Motor neuron (in vitro differentiated cells): ENCODE measurements around the gene BBS2. TPM values are rescaled to one million over a fixed set of nuclear protein-coding genes. Genes with fewer than 3 reads are reported as not detected.

Experiments used
- ATAC-seq, 8 experiments: fragments of 200-7000 bp; cut with Tn5 transposase; replicated peaks in 6 of 8; 2 replicates each; pipeline ENCODE4 v1.8.0; 2021; ENCODE audit warnings: mild to moderate bottlenecking in 8 of 8, moderate library complexity in 8 of 8
- H3K27ac ChIP-seq, 2 donors: fragments of 250-450 bp; sonication (Bioruptor Pico); 2 replicates each; pipeline ENCODE4 v1.9.0; 2021; ENCODE audit warnings: antibody characterized with exemption in 2 of 2, mild to moderate bottlenecking in 2 of 2, moderate library complexity in 1 of 2
- H3K4me1 ChIP-seq, 2 donors: fragments of 250-450 bp; sonication (Bioruptor Pico); replicated peaks in 1 of 2; 2 replicates each; pipeline ENCODE4 v1.6.1; 2021; ENCODE audit warnings: antibody characterized with exemption in 2 of 2, mild to moderate bottlenecking in 2 of 2, moderate library complexity in 1 of 2
- H3K4me3 ChIP-seq, 5 donors: fragments of 250-450 bp; sonication (Bioruptor Pico); 2 replicates each; pipeline ENCODE4 v1.9.0; 2021; ENCODE audit warnings: antibody characterized with exemption in 5 of 5, mild to moderate bottlenecking in 5 of 5, moderate library complexity in 4 of 5
- WGBS, 10 experiments: fragments of 450-650 bp; shearing (Covaris generic); methylation state at CpG; one replicate each; pipeline ENCODE4 v1.0.0; 2022; 5-methylcytosine and 5-hydroxymethylcytosine counted together
- in situ Hi-C, 9 experiments: fragments of 400-800 bp; cut with MboI; loops; one replicate each; pipeline ENCODE4 v1.15.0; 2021; ENCODE audit warnings: low sequenced_read_pairs in 9 of 9, low pct_unique_long_range_greater_than_20kb in 2 of 9; ENCODE audit not compliant: unreplicated experiment in 9 of 9
- total RNA-seq, 8 experiments: library from RNA; unstranded; fragments of 300-600 nt; gene quantifications; 2 replicates each; pipeline versions ENCODE4 v1.2.3 to v1.2.4, GENCODE V29; 2022

BBS2 gene
- total RNA-seq, 8 experiments from 2014 or later = 31.8 to 107 (median 45.7) TPM

- H3K4me1 ChIP-seq = no peaks in the 10 kb centered on the region
- ATAC-seq = no peak
- in situ Hi-C loops = no loop called here
- WGBS, 10 experiments = 71 to 100% (median 93%) methylated on average over 1 to 3 of the region's 3 CpGs
- H3K4me3 ChIP-seq = no peak overlapping the region
- H3K27ac ChIP-seq = no peak overlapping the region
These were observed 57.6 kb downstream of the BBS2 start for GRCh38 chr16:56462064-56462796.

- 0 to 100% (median 82%) methylated on average over 1 to 2 of the region's 2 CpGs; no CpG with 5 or more reads in 2 of the 10 experiments for WGBS, 10 experiments
- peak in 3 of 8 experiments; percentile 38 to 60 (median 39) for ATAC-seq
- in situ Hi-C loops = no loop called here
- Histone ChIP-seq H3K4me3 (no peak overlapping the region), H3K4me1 (no peaks in the 10 kb centered on the region), H3K27ac (no peak overlapping the region)
These were observed 59.7 kb downstream of the BBS2 start for GRCh38 chr16:56460101-56460500.

GRCh38 chr16:56457927-56458470 lies 61.8 kb downstream of the BBS2 start:
- ATAC-seq = no peak
- peaks cover 0 to under 1% of the 10 kb centered on the region in 2 donors for H3K4me1 ChIP-seq
- in situ Hi-C loops = no loop called here
- WGBS, 10 experiments = 75 to 100% (median 93%) methylated on average over 1 to 6 of the region's 6 CpGs; no CpG with 5 or more reads in 2 of the 10 experiments
- no peak overlapping the region for H3K4me3 ChIP-seq
- no peak overlapping the region for H3K27ac ChIP-seq

GRCh38 chr16:56451753-56452689 lies 67.8 kb downstream of the BBS2 start:
- H3K4me1 ChIP-seq = peaks cover 14 to 27% of the 10 kb centered on the region in 2 donors
- peak overlapping the region; percentile 79 to 90 for H3K27ac ChIP-seq
- ATAC-seq = peak; percentile 52 to 65 (median 60)
- WGBS, 10 experiments = 0 to 40% (median 4%) methylated on average over 1 to 22 of the region's 31 CpGs
- H3K4me3 ChIP-seq = peak overlapping the region; percentile 83 to 97 (median 90)
- in situ Hi-C loops = no loop called here

- 0 to 3% (median 0%) methylated on average over 4 to 31 of the region's 56 CpGs; no CpG with 5 or more reads in 3 of the 10 experiments for WGBS, 10 experiments
- Histone ChIP-seq H3K4me1 (peaks cover 14 to 27% of the 10 kb centered on the region in 2 donors), H3K27ac (peak within 1 kb of the TSS; percentile 81 to 98), H3K4me3 (peak within 1 kb of the TSS; percentile 83 to 97 (median 90))
- in situ Hi-C loops = no loop called here
- peak; percentile 94 to 99 (median 97) for ATAC-seq
These were observed 68.7 kb downstream of the BBS2 start, which contains the start of the genes NUDT21 and OGFOD1 for GRCh38 chr16:56450986-56451752. Gene NUDT21, minus strand, starts transcription at chr16:56451332. Its CDS starts 130 bp downstream, at chr16:56451202. Gene OGFOD1, plus strand, starts transcription at chr16:56451554. Its CDS starts 59 bp downstream, at chr16:56451613.

- in situ Hi-C loops = no loop called here
- peak overlapping the region; percentile 81 to 98 for H3K27ac ChIP-seq
- H3K4me3 ChIP-seq = peak overlapping the region; percentile 83 to 97 (median 90)
- H3K4me1 ChIP-seq = peaks cover 14 to 27% of the 10 kb centered on the region in 2 donors
- ATAC-seq = peak in 2 of 8 experiments; percentile 33 to 39
- 0 to 62% (median 5%) methylated on average over 1 to 15 of the region's 18 CpGs; no CpG with 5 or more reads in 2 of the 10 experiments for WGBS, 10 experiments
These were observed 69.4 kb downstream of the BBS2 start for GRCh38 chr16:56450275-56450985.

DNA sequence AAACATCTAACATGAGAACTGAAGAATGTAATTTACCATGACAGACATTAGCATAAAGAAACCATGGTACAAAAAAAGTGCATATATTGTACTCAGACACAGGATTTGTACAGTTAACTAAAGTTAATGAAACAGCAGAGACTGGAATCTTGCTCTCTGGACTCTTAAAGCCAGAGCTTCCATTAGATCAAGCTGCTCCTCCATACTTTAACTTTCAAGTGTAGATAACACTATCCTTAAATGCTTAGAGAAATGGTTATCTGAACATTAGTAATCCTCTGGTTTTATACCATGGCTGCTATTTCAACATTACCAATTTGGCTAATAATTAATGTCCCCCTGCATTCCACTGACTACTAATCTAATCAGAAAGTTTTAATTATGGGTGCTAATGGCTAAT lies 71.8 kb downstream of the BBS2 start:
- H3K27ac ChIP-seq = no peak overlapping the region
- ATAC-seq = no peak
- no peak overlapping the region for H3K4me3 ChIP-seq
- in situ Hi-C loops = no loop called here
- peaks cover 14 to 27% of the 10 kb centered on the region in 2 donors for H3K4me1 ChIP-seq

GRCh38 chr16:56447286-56447685 lies 72.5 kb downstream of the BBS2 start:
- peaks cover 8 to 20% of the 10 kb centered on the region in 2 donors for H3K4me1 ChIP-seq
- no peak overlapping the region for H3K4me3 ChIP-seq
- 42 to 100% (median 69%) methylated on average over 1 to 2 of the region's 2 CpGs; no CpG with 5 or more reads in 1 of the 10 experiments for WGBS, 10 experiments
- in situ Hi-C loops = no loop called here
- no peak overlapping the region for H3K27ac ChIP-seq
- no peak for ATAC-seq

GRCh38 chr16:56438038-56438437 lies 81.8 kb downstream of the BBS2 start:
- no peak for ATAC-seq
- in situ Hi-C loops = no loop called here
- 80 to 100% (median 93%) methylated on average over 1 of the region's 1 CpG; no CpG with 5 or more reads in 6 of the 10 experiments for WGBS, 10 experiments
- Histone ChIP-seq H3K4me3 (no peak overlapping the region), H3K4me1 (no peaks in the 10 kb centered on the region), H3K27ac (no peak overlapping the region)

DNA sequence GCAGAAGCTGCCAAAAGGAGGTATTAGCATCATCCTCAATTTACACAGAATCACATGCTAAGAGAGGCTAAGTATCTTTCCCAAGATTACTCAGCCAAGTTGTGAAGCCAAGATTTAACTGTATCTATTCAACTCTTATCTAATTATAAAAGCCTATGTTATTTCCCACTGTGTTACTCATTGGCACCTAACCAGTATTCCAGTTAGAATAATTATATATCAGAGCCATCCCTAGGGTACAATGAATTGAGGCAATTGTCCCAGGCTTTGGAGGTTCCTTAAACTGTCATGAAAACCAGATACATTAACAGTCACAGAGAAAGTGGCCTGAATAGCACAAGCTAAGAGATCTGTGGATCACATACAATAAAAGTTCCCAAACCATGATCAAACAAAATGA lies 83.6 kb downstream of the BBS2 start:
- H3K4me1 ChIP-seq = no peaks in the 10 kb centered on the region
- no peak overlapping the region for H3K27ac ChIP-seq
- in situ Hi-C loops = no loop called here
- no peak overlapping the region for H3K4me3 ChIP-seq
- no peak for ATAC-seq
